Panc1 (cell line): Measurements from ENCODE around the gene SKOR1. TPM values are rescaled to one million over a fixed set of nuclear protein-coding genes. Genes with fewer than 3 reads are reported as not detected.

Source experiments
- ATAC-seq: fragments of 200-7000 bp; cut with Tn5 transposase; 2 replicates; pipeline ENCODE4 v1.9.1; 2020; ENCODE audit warnings: mild to moderate bottlenecking, moderate library complexity
- BruUV-seq: library from RNA; stranded (reverse); fragments of 400-500 nt; replicated peaks from 2 replicates; lab custom pipeline; 2021; lab: Mats Ljungman, UMichigan
- CTCF ChIA-PET: fragments of 300-600 bp; sonication (Branson Sonifier 250); formaldehyde crosslinking; loops from one replicate; lab custom pipeline; 2022; ENCODE audit warnings: antibody characterized with exemption; lab: Charles Lee
- POLR2A ChIA-PET: fragments of 300-600 bp; sonication (Branson Sonifier 250); formaldehyde crosslinking; loops from one replicate; lab custom pipeline; 2022; ENCODE audit warnings: antibody characterized with exemption; lab: Charles Lee
- DNase-seq: peaks from one replicate; pipeline ENCODE4 v3.0.0-alpha.2; 2010; ENCODE audit warnings: low read depth, low spot score
- H3K27ac ChIP-seq: 2 replicates; pipeline ENCODE4 v1.5.1; 2011; ENCODE audit warnings: mild to moderate bottlenecking, low read length, inconsistent platforms
- H3K27me3 ChIP-seq: fragments of 200-500 bp; sonication (Bioruptor generic); 2 replicates; pipeline ENCODE4 v1.6.0; 2014; ENCODE audit warnings: low read length, inconsistent platforms; ENCODE audit not compliant: control insufficient read depth, insufficient read depth
- H3K36me3 ChIP-seq: fragments of 200-500 bp; sonication (Bioruptor generic); 2 replicates; pipeline ENCODE4 v1.5.1; 2014; ENCODE audit warnings: inconsistent platforms, mild to moderate bottlenecking, low read length, moderate library complexity; ENCODE audit not compliant: control insufficient read depth, insufficient read depth
- H3K4me1 ChIP-seq: 2 replicates; pipeline ENCODE4 v1.5.1; 2011; ENCODE audit warnings: inconsistent platforms, mild to moderate bottlenecking, low read length, moderate library complexity; ENCODE audit not compliant: control insufficient read depth, insufficient read depth
- H3K4me3 ChIP-seq, 2 experiments: 2 replicates each; pipeline ENCODE4 v1.5.1; 2011 to 2012; ENCODE audit warnings: low read depth in 2 of 2, low read length in 2 of 2, mild to moderate bottlenecking in 2 of 2, inconsistent platforms in 1 of 2, moderate library complexity in 1 of 2
- H3K9me3 ChIP-seq: fragments of 200-500 bp; sonication (Bioruptor generic); 2 replicates; pipeline ENCODE4 v1.5.1; 2014; ENCODE audit warnings: low read depth, mild to moderate bottlenecking, inconsistent platforms, low read length, moderate library complexity; ENCODE audit not compliant: control insufficient read depth, insufficient read depth
- POLR2AphosphoS5 ChIP-seq: IDR thresholded peaks from 2 replicates; pipeline ENCODE4 v1.6.1; 2012; ENCODE audit warnings: mild to moderate bottlenecking, low read depth, low read length, moderate library complexity
- REST ChIP-seq, 2 experiments: IDR thresholded peaks; 2 replicates each; pipeline ENCODE4 v1.6.1; 2011 to 2012; ENCODE audit warnings: low read depth in 2 of 2, control low read depth in 1 of 2, low read length in 1 of 2, mild to moderate bottlenecking in 1 of 2, moderate library complexity in 1 of 2; ENCODE audit not compliant: insufficient read depth in 1 of 2
- SIN3A ChIP-seq: IDR thresholded peaks from 2 replicates; pipeline ENCODE4 v1.6.1; 2012; ENCODE audit warnings: low read depth, mild to moderate bottlenecking, low read length, moderate library complexity, borderline replicate concordance; ENCODE audit not compliant: insufficient read depth
- TCF7L2 ChIP-seq: IDR thresholded peaks from 2 replicates; pipeline ENCODE4 v1.6.1; 2011; ENCODE audit warnings: mild to moderate bottlenecking, low read depth, low read length, inconsistent platforms
- in situ Hi-C: cut with HindIII; loops from 2 replicates; pipeline ENCODE4 v1.10.0; 2016; ENCODE audit warnings: low sequenced_read_pairs, low pct_unique_long_range_greater_than_20kb
- intact Hi-C: fragments of 100-400 bp; cut with micrococcal nuclease; formaldehyde crosslinking; loops from one replicate; pipeline ENCODE4 v1.10.0; 2022; ENCODE audit not compliant: unreplicated experiment
- total RNA-seq: library from RNA; stranded (reverse); gene quantifications from one replicate; pipeline ENCODE4 v1.2.1, GENCODE V29; 2021; ENCODE audit not compliant: unreplicated experiment
- TF ChIP-seq, protein P1 (sequence below): fragments of 450-650 bp; IDR thresholded peaks from 2 replicates; pipeline ENCODE4 v1.5.1; 2017; ENCODE audit warnings: mild to moderate bottlenecking

Gene SKOR1
- total RNA-seq, 1 experiment from 2014 or later = 0.21 TPM

DNA sequence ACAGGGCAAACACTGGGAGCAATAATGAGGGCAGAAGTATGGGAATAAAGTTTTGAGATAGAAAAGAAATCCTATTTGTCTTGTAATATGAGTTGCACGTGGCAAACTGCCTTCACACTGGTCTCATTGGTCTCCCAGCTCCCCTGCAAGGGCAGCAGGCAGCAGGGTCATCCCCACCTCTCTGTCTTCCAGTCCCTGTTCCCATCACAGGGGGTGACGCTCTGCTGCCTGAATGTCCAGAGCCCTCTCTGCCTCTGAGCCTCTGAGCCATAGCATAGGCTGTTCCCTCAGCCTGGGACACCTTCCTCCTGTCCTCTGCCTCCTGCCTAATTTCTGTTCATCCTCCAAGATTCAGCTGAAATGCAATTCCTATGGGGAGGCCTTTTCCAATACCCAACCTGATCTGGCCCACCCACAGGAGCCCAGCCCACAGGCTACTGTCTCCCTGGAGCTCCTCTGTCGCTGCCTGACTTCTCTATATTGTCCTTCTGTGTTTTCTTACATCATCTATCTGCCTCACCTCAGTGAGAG is 12.1 kb upstream of the SKOR1 start:
- Histone ChIP-seq H3K36me3 (no peaks in the 10 kb centered on the region), H3K4me1 (no peaks in the 10 kb centered on the region), H3K27ac (no peak overlapping the region), H3K9me3 (no peaks in the 10 kb centered on the region), H3K27me3 (peaks cover 2% of the 10 kb centered on the region; the same call in 1 of the 2 replicates), H3K4me3 (no peak overlapping the region)
- TF ChIP-seq TCF7L2 = no peak
- TF ChIP-seq REST (IDR thresholded peaks at IDR 0.05; ENCODE audit: insufficient read depth in 1 of 2, low read depth in 2 of 2, low read length in 1 of 2) = no peak
- TF ChIP-seq, protein P1, sequence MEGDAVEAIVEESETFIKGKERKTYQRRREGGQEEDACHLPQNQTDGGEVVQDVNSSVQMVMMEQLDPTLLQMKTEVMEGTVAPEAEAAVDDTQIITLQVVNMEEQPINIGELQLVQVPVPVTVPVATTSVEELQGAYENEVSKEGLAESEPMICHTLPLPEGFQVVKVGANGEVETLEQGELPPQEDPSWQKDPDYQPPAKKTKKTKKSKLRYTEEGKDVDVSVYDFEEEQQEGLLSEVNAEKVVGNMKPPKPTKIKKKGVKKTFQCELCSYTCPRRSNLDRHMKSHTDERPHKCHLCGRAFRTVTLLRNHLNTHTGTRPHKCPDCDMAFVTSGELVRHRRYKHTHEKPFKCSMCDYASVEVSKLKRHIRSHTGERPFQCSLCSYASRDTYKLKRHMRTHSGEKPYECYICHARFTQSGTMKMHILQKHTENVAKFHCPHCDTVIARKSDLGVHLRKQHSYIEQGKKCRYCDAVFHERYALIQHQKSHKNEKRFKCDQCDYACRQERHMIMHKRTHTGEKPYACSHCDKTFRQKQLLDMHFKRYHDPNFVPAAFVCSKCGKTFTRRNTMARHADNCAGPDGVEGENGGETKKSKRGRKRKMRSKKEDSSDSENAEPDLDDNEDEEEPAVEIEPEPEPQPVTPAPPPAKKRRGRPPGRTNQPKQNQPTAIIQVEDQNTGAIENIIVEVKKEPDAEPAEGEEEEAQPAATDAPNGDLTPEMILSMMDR = no peak
- TF ChIP-seq POLR2AphosphoS5 = no peak
- CTCF ChIA-PET = interaction anchor here (0.6 kb wide), 1 partner anchor 555 kb away, joined by 7 read pairs; no protein-coding TSS in a partner anchor
- DNase-seq (no peak), ATAC-seq (peak; percentile 33; the same call in 1 of the 2 replicates)
- intact Hi-C loops (no loop called here), in situ Hi-C loops (no loop called here)
- POLR2A ChIA-PET = no interaction called here
- BruUV-seq = no TSS peak

- DNase-seq (no peak), ATAC-seq (no peak)
- BruUV-seq = no TSS peak
- Histone ChIP-seq H3K27me3 (peaks cover 2% of the 10 kb centered on the region; the same call in 1 of the 2 replicates), H3K27ac (no peak overlapping the region), H3K9me3 (no peaks in the 10 kb centered on the region), H3K36me3 (no peaks in the 10 kb centered on the region), H3K4me1 (no peaks in the 10 kb centered on the region), H3K4me3 (no peak overlapping the region)
- TF ChIP-seq REST (IDR thresholded peaks at IDR 0.05; ENCODE audit: insufficient read depth in 1 of 2, low read depth in 2 of 2, low read length in 1 of 2) (no peak), TCF7L2 (no peak), SIN3A (no peak)
- TF ChIP-seq, protein P1 = no peak
- in situ Hi-C loops = no loop called here
- ChIA-PET CTCF (no interaction called here), POLR2A (no interaction called here)
- intact Hi-C loops = no loop called here
Measured at GRCh38 chr15:67815036-67815592, 10.2 kb upstream of the SKOR1 start.
